ENCODE results near the gene XG.
"Not testable (repeated sequence)": the region's sequence is repeated elsewhere in the genome, so short reads cannot be mapped to it uniquely, and the experiment has no call there.

Gene XG

GRCh38 chrX:2793752-2794151 lies 41.9 kb downstream of the XG start:
- DNase-seq (no peak), ATAC-seq (ENCODE audit: insufficient read depth, low read depth) (no peak)
- no peaks in the 10 kb centered on the region for H3K79me2 ChIP-seq (ENCODE audit: insufficient read depth, low read length)
- H3K4me3 ChIP-seq (ENCODE audit: low read depth in 1 of 2, low read length in 2 of 2) = no peak overlapping the region
- H3K27me3 ChIP-seq (ENCODE audit: insufficient read depth, low read length, poor library complexity) = no peaks in the 10 kb centered on the region
- no peak overlapping the region for H3K9ac ChIP-seq (ENCODE audit: low read depth, low read length)
- no peaks in the 10 kb centered on the region for H3K36me3 ChIP-seq (ENCODE audit: insufficient read depth, low read length)
- no peak for TF ChIP-seq CTCF (IDR thresholded peaks at IDR 0.05; ENCODE audit: borderline replicate concordance, extremely low read depth, low read length, poor library complexity, severe bottlenecking)
- no peaks in the 10 kb centered on the region for H4K20me1 ChIP-seq (ENCODE audit: insufficient read depth, low read length)
- no peak overlapping the region for H3K27ac ChIP-seq (ENCODE audit: low read length)
- no peaks in the 10 kb centered on the region for H3K4me1 ChIP-seq (ENCODE audit: insufficient read depth, low read length)
- no peak overlapping the region for H2AFZ ChIP-seq (ENCODE audit: low read depth, low read length)
- H3K9me3 ChIP-seq (ENCODE audit: insufficient read depth, low read length, severe bottlenecking) = no peaks in the 10 kb centered on the region
- H3K4me2 ChIP-seq (ENCODE audit: insufficient read depth, low read length) = no peak overlapping the region

- H2AFZ ChIP-seq (ENCODE audit: low read depth, low read length) = no peak overlapping the region
- no peaks in the 10 kb centered on the region for H3K36me3 ChIP-seq (ENCODE audit: insufficient read depth, low read length)
- no peak overlapping the region for H3K27ac ChIP-seq (ENCODE audit: low read length)
- TF ChIP-seq CTCF (IDR thresholded peaks at IDR 0.05; ENCODE audit: borderline replicate concordance, extremely low read depth, low read length, poor library complexity, severe bottlenecking) (no peak), EZH2 (IDR thresholded peaks at IDR 0.05; ENCODE audit: borderline replicate concordance, low read depth, low read length, severe bottlenecking) (no peak)
- DNase-seq (no peak), ATAC-seq (ENCODE audit: insufficient read depth, low read depth) (no peak)
- no peaks in the 10 kb centered on the region for H3K9me3 ChIP-seq (ENCODE audit: insufficient read depth, low read length, severe bottlenecking)
- no peaks in the 10 kb centered on the region for H3K79me2 ChIP-seq (ENCODE audit: insufficient read depth, low read length)
- no peak overlapping the region for H3K4me2 ChIP-seq (ENCODE audit: insufficient read depth, low read length)
- H4K20me1 ChIP-seq (ENCODE audit: insufficient read depth, low read length) = no peaks in the 10 kb centered on the region
- H3K9ac ChIP-seq (ENCODE audit: low read depth, low read length) = no peak overlapping the region
- H3K4me1 ChIP-seq (ENCODE audit: insufficient read depth, low read length) = no peaks in the 10 kb centered on the region
- no peak overlapping the region for H3K4me3 ChIP-seq (ENCODE audit: low read depth in 1 of 2, low read length in 2 of 2)
- H3K27me3 ChIP-seq (ENCODE audit: insufficient read depth, low read length, poor library complexity) = no peaks in the 10 kb centered on the region
These were observed 42.5 kb downstream of the XG start for GRCh38 chrX:2794336-2794735.

- H3K27ac ChIP-seq (ENCODE audit: low read length); H3K9me3 ChIP-seq (ENCODE audit: insufficient read depth, low read length, severe bottlenecking): not testable (repeated sequence)
These were observed 45.0 kb downstream of the XG start for GRCh38 chrX:2796808-2797207.

GRCh38 chrX:2799369-2799768 lies 47.5 kb downstream of the XG start:
- TF ChIP-seq CTCF (IDR thresholded peaks at IDR 0.05; ENCODE audit: borderline replicate concordance, extremely low read depth, low read length, poor library complexity, severe bottlenecking) (no peak), EZH2 (IDR thresholded peaks at IDR 0.05; ENCODE audit: borderline replicate concordance, low read depth, low read length, severe bottlenecking) (no peak)
- H3K36me3 ChIP-seq (ENCODE audit: insufficient read depth, low read length) = no peaks in the 10 kb centered on the region
- H3K9ac ChIP-seq (ENCODE audit: low read depth, low read length) = no peak overlapping the region
- no peak overlapping the region for H2AFZ ChIP-seq (ENCODE audit: low read depth, low read length)
- H3K27ac ChIP-seq (ENCODE audit: low read length) = no peak overlapping the region
- H3K4me3 ChIP-seq (ENCODE audit: low read depth in 1 of 2, low read length in 2 of 2) = no peak overlapping the region
- no peaks in the 10 kb centered on the region for H3K9me3 ChIP-seq (ENCODE audit: insufficient read depth, low read length, severe bottlenecking)
- ATAC-seq (ENCODE audit: insufficient read depth, low read depth) (no peak), DNase-seq (no peak)
- H3K4me1 ChIP-seq (ENCODE audit: insufficient read depth, low read length) = no peaks in the 10 kb centered on the region
- H4K20me1 ChIP-seq (ENCODE audit: insufficient read depth, low read length) = no peaks in the 10 kb centered on the region
- no peaks in the 10 kb centered on the region for H3K27me3 ChIP-seq (ENCODE audit: insufficient read depth, low read length, poor library complexity)
- H3K79me2 ChIP-seq (ENCODE audit: insufficient read depth, low read length) = no peaks in the 10 kb centered on the region
- no peak overlapping the region for H3K4me2 ChIP-seq (ENCODE audit: insufficient read depth, low read length)

More at GRCh38 chrX:2796808-2797207, 45.0 kb downstream of the XG start:
- ATAC-seq (ENCODE audit: insufficient read depth, low read depth); H3K9ac ChIP-seq (ENCODE audit: low read depth, low read length); H2AFZ ChIP-seq (ENCODE audit: low read depth, low read length); H3K4me3 ChIP-seq (ENCODE audit: low read depth in 1 of 2, low read length in 2 of 2); H3K4me2 ChIP-seq (ENCODE audit: insufficient read depth, low read length); H4K20me1 ChIP-seq (ENCODE audit: insufficient read depth, low read length); H3K4me1 ChIP-seq (ENCODE audit: insufficient read depth, low read length); H3K79me2 ChIP-seq (ENCODE audit: insufficient read depth, low read length); DNase-seq; H3K27me3 ChIP-seq (ENCODE audit: insufficient read depth, low read length, poor library complexity); H3K36me3 ChIP-seq (ENCODE audit: insufficient read depth, low read length): not testable (repeated sequence)

- H4K20me1 ChIP-seq (ENCODE audit: insufficient read depth, low read length); H3K9me3 ChIP-seq (ENCODE audit: insufficient read depth, low read length, severe bottlenecking); H3K9ac ChIP-seq (ENCODE audit: low read depth, low read length); H3K36me3 ChIP-seq (ENCODE audit: insufficient read depth, low read length); H2AFZ ChIP-seq (ENCODE audit: low read depth, low read length); H3K79me2 ChIP-seq (ENCODE audit: insufficient read depth, low read length); H3K27me3 ChIP-seq (ENCODE audit: insufficient read depth, low read length, poor library complexity); DNase-seq; ATAC-seq (ENCODE audit: insufficient read depth, low read depth); H3K4me1 ChIP-seq (ENCODE audit: insufficient read depth, low read length); H3K27ac ChIP-seq (ENCODE audit: low read length); H3K4me3 ChIP-seq (ENCODE audit: low read depth in 1 of 2, low read length in 2 of 2); H3K4me2 ChIP-seq (ENCODE audit: insufficient read depth, low read length): not testable (repeated sequence)
These were observed 48.1 kb downstream of the XG start for GRCh38 chrX:2799980-2800379.
